NCI-H510A treated with DMSO at 0.1 percent for 48 hours (cell line): Measurements from ENCODE around the gene MSANTD1.

Source experiments
- DNase-seq: peaks from one replicate; lab custom pipeline; 2025; lab: John Stamatoyannopoulos, UW

MSANTD1 gene

GRCh38 chr4:3233391-3234071 is 15.4 kb upstream of the MSANTD1 start:
- DNase-seq, result no peak

- no peak for DNase-seq
These were observed 14.6 kb upstream of the MSANTD1 start for GRCh38 chr4:3234171-3235029.

DNA sequence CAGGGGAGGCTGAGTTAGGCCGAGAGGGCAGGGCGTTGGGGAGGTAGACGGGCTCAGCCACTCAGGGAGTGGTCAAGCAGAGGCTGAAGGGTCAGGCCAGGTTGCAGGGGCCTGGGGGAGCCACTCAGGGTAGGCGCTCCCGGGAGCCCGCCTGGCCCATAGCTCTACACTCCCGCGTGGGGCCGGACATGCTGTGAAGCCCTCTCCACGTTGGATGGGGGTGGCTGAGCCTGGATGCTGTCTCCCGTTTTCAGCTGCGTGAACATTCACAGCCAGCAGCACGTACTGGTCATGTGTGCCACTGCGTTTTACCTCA is 14.0 kb upstream of the MSANTD1 start:
- DNase-seq, result no peak

DNA sequence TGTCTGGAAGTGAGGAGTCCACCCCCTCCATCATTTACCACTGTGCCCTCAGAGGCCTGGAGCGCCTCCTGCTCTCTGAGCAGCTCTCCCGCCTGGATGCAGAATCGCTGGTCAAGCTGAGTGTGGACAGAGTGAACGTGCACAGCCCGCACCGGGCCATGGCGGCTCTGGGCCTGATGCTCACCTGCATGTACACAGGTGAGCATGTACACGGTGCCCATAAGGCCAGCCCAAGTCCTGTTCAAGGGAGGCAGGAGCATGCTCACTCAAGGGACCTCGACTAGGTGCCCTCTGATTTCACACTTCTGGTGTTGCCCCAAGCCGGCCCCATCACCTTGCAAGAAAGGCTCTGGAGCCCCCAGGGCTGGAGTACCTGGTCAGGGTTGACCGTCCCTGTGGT is 13.4 kb upstream of the MSANTD1 start:
- no peak for DNase-seq

- DNase-seq, result no peak
These were observed 12.6 kb upstream of the MSANTD1 start for GRCh38 chr4:3236326-3236878.

- DNase-seq, result no peak
These were observed 11.7 kb upstream of the MSANTD1 start for GRCh38 chr4:3237266-3237665.

DNA sequence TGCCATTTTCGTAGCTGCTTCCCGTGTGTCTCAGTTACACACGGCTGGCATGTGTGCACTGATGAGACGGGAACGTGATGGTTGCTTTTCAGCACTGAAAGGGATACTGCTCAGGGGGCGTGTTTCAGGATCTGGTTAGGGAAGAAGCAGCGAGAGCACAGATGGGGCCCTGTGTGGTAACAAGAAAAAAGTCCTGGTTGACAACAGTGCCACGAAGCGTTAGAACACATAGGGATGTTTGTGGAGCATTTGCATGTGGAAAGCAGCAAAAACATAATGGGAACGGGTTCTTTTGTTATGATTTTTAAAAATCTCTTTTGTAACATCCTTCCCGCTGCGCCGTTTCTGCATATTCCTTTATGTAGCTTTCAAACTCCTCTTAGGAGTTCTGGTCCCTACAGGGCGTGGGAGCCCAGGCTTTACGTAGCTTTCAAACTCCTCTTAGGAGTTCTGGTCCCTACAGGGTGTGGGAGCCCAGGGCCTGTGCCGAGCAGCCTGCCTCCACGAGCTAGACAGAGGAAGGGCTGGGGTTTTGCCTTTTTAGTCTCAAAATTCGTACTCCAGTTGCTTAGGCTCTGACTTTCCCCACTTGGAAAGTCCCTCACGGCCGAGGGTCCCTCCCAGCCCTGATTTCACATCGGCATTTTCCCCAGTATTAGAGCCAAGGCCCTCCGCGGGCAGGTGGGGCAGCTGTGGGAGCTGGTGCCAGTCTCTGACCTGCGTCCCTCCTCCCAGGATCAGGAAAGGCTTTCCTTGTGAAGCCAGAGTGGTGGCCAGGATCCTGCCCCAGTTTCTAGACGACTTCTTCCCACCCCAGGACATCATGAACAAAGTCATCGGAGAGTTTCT is 11.0 kb upstream of the MSANTD1 start:
- no peak for DNase-seq

- DNase-seq, result no peak
These were observed 10.2 kb upstream of the MSANTD1 start for GRCh38 chr4:3238721-3239120.

- DNase-seq, result no peak
These were observed 9.7 kb upstream of the MSANTD1 start for GRCh38 chr4:3239303-3239702.

DNA sequence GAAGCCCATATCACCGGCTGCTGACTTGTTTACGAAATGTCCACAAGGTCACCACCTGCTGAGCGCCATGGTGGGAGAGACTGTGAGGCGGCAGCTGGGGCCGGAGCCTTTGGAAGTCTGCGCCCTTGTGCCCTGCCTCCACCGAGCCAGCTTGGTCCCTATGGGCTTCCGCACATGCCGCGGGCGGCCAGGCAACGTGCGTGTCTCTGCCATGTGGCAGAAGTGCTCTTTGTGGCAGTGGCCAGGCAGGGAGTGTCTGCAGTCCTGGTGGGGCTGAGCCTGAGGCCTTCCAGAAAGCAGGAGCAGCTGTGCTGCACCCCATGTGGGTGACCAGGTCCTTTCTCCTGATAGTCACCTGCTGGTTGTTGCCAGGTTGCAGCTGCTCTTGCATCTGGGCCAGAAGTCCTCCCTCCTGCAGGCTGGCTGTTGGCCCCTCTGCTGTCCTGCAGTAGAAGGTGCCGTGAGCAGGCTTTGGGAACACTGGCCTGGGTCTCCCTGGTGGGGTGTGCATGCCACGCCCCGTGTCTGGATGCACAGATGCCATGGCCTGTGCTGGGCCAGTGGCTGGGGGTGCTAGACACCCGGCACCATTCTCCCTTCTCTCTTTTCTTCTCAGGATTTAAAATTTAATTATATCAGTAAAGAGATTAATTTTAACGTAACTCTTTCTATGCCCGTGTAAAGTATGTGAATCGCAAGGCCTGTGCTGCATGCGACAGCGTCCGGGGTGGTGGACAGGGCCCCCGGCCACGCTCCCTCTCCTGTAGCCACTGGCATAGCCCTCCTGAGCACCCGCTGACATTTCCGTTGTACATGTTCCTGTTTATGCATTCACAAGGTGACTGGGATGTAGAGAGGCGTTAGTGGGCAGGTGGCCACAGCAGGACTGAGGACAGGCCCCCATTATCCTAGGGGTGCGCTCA is 8.7 kb upstream of the MSANTD1 start:
- DNase-seq, result peak; percentile 77

GRCh38 chr4:3240936-3241522 is 7.9 kb upstream of the MSANTD1 start:
- DNase-seq, result no peak

DNA sequence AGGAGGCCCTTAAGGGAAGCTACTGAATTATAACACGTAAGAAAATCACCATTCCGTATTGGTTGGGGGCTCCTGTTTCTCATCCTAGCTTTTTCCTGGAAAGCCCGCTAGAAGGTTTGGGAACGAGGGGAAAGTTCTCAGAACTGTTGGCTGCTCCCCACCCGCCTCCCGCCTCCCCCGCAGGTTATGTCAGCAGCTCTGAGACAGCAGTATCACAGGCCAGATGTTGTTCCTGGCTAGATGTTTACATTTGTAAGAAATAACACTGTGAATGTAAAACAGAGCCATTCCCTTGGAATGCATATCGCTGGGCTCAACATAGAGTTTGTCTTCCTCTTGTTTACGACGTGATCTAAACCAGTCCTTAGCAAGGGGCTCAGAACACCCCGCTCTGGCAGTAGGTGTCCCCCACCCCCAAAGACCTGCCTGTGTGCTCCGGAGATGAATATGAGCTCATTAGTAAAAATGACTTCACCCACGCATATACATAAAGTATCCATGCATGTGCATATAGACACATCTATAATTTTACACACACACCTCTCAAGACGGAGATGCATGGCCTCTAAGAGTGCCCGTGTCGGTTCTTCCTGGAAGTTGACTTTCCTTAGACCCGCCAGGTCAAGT is 6.9 kb upstream of the MSANTD1 start:
- no peak for DNase-seq

DNA sequence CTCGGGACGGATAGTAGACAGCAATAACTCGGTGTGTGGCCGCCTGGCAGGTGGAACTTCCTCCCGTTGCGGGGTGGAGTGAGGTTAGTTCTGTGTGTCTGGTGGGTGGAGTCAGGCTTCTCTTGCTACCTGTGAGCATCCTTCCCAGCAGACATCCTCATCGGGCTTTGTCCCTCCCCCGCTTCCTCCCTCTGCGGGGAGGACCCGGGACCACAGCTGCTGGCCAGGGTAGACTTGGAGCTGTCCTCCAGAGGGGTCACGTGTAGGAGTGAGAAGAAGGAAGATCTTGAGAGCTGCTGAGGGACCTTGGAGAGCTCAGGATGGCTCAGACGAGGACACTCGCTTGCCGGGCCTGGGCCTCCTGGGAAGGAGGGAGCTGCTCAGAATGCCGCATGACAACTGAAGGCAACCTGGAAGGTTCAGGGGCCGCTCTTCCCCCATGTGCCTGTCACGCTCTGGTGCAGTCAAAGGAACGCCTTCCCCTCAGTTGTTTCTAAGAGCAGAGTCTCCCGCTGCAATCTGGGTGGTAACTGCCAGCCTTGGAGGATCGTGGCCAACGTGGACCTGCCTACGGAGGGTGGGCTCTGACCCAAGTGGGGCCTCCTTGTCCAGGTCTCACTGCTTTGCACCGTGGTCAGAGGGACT is 5.7 kb upstream of the MSANTD1 start:
- peak; percentile 48 for DNase-seq

DNA sequence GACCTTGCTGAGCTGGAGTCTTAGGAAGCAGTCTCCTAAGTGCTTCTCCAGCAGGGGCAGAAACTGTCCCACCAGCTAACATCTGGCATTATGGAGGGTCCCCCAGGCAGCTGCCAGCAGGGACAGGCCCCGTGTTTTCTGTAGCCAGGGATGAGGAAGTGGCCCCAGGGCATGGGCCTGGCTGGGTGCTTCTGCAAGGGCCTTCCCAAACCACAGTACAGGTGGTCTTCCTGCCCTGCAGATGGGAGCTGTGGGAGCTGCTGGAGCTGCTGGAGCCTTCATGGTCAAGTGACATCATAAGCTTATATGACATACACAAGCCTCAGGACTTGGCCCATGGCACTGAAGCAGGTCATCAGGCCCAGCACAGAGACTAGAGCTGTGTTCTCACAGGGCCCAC is 5.0 kb upstream of the MSANTD1 start:
- DNase-seq, result no peak

DNA sequence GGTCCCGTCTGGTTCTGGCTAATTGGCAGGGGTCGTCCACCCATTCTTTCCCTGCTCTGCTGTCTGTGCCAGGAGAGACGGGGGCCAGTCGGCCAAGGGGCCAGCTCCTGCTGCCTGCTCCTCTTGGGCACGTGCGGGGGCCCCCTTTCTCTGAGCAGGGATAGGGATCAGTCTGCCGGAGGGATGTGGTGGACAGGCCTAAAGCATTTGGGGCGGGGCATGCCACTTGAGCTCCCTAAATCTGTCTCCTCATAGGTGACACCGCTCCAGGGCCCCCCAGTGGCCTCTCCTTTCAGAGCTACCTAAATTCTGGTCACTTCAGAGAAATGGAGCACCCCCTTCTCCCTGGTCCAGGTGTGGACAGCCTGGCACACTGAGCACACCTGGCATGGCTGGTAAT is 4.2 kb upstream of the MSANTD1 start:
- DNase-seq, result no peak

DNA sequence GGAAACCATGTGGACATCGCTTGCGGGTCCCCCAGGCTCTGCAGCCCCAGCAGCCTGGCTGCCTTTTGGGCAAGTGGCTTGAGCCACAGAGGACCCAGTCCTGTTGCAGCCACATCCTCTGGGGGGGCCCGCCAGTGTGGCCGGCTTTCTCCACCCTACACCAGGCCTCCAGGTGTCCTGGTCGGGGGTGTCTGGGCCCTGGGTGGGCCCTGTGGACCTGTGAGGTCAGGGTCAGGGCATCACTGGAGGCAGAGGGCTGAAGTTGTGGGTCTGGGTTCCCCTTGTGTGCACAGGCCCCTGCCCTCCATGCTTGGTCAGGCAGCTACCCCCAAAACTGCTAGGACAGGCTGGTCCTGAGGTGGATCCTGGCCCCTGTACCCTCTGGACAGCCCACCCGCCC is 3.3 kb upstream of the MSANTD1 start:
- no peak for DNase-seq

DNA sequence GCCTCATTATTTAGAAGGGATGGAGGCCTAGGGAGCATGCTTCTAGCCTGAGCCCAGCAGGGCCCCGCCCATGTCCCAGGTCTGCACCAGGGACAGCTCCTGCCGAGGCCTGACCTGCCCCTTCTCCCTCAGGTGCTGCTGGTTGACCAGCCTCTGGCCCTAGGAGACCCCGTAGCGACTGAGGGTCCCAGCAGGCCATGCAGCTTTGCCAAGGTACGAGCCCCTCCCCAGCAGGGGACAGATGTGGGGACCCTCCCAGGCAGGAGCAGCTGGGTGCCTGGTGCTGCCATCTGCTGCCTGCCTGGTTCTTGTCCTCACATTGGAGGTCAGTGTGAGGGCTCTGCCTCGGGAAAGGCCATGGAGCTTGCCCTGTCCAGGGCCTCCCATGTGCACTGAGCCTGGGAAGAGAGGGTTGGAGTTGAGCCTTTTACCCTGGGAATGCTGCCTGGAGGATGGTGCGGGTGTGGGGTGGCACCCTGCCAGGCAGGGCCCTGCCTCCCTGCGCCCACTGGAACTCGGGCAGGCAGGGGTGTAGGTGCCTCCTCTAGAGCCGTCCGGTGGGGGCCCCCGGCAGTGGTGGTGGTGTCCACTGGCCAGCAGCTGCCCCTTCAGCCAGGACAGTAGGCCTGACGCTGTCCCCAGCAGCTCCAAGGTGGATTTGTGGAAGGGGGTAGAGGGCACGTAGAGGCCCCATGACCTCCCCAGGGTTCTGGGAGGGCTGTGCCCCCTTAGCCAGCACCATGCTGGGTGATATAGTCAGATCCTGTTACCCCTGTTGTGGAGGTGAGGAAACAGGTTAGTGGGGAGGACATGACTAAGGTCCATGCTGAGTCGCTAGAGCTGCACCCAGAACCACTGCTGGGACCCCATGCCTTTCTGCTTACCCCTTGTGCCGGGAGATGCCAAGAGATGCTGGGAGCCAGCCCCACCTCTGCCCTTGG is 2.2 kb upstream of the MSANTD1 start:
- no peak for DNase-seq

- DNase-seq, result no peak
These were observed 1.4 kb upstream of the MSANTD1 start for GRCh38 chr4:3247399-3248177.
